Smooth muscle cell of the brain vasculature (primary cell): ENCODE measurements around the gene CHIC2.

Experiments used
- DNase-seq: peaks from one replicate; pipeline ENCODE4 v3.0.0-alpha.2; 2012; ENCODE audit warnings: low read depth, low spot score

CHIC2 gene

DNA sequence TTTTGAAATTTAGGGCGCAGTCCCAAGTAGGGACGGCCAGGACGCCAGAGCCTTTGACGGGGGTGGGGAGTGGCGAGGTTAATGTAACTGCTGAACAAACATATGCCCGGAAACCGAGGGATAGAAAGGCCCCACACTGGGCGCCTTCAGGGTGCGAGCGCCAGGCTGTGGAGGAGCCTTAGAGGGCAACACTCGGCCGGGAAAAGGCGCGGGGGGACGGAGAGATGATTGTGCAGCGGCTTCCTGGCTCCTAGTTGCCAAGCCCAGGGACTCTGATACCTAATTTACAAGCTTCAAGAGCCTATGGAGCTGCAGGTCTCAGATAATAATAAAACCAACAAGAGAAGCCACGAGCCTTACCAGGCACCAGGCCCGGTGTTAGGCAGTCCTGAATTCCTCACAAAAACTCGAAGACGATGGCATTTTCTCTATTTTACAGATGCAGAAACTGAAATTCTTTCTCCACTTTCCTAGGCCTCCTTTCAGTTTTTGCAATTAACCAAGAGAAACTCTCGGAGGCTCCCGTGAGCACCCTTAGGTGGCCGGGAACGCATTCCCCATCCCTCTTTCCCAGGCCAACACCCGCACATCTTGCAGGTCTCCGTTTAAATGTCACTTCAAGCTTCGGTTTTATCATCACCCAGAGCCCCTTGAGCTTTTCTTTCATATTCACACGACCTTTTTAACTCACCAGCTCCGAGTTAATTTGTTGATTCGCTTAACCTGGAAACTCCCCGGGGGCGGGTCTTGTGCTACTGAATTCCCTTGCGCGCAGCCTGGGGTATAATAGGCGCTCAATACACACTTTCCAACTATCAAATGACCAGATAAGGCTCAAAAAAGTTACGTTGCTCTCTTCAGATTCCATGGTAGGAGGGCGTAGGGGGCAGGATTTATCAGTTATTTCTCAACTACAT, 29.2 kb upstream of the CHIC2 start:
- no peak for DNase-seq

DNA sequence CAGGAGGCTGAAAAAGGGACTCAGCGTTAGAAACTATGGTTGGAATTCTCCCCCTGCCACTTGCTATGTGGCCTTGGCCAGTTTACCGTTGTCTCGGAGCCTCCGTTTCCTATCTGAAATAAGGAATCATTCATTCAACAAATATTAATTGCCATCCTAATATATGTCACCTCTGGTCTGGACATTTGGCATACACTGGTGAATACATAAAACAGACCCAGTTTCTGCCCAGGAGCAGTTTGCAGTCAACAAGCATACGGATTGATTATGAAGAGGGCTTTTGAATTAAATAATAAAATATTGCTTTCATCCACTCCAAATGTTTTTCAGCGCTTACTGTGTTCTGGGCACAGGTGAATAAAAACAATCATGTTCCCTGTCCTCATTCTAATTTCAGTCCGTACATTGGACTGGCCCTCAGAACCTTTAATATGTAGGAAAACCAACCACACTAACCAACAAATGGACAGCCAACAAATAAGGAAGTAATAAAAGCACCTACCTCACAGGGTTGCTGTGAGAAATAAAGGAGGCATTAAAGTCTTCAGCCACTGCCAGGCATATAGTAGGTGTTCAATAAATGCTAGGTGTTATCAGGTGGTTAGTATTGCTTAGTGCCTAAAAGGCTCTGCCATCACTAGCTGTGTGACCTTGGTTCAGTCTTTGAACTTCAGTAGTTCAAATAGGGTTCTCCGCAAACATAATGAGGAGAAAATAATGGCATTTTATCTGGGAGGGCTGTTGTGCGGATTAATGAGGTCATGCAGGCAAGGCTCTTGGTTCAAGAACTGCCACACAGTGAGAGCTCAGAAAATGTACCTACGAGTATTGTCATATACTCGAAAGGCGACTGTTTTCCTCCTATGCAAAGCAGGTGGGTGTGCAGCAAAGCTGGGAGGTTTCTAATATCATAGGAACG, 28.3 kb upstream of the CHIC2 start:
- DNase-seq = no peak

DNA sequence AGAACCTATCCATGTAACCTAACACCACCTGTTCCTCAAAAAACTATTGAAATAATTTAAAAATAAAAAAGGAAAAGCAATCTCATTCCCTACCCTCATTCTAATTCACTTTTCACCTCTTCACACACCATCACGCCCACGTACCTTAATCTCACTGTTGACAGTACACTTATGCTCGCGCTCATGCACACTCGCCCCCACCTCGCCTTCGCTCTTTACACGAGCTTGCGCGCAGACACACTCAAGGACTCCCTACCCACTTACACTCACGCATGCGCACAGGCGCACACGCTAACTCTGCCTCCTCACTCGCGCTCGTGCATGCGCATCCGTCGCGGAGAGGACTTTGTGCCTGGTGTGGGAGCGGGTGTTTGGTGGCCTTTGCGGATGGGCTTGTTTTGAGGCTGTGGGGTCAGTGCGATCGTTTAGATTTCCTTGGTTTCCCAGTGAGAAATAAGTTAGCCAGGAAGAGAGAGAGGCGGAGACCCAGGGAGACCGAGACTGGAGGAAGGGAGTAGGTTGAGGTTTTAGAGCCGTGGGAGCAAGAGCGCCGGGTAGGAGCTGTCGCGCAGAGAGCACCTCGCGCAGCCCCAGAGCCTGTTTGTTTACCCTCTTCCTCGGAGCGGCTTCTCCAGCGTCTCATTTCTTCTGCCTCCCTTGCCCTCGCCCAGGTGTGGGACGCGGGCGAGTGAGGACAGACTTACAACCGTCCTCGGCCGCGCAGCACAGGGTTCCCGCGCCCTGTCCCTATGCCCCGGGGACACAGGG, 27.4 kb upstream of the CHIC2 start:
- DNase-seq = no peak

DNA sequence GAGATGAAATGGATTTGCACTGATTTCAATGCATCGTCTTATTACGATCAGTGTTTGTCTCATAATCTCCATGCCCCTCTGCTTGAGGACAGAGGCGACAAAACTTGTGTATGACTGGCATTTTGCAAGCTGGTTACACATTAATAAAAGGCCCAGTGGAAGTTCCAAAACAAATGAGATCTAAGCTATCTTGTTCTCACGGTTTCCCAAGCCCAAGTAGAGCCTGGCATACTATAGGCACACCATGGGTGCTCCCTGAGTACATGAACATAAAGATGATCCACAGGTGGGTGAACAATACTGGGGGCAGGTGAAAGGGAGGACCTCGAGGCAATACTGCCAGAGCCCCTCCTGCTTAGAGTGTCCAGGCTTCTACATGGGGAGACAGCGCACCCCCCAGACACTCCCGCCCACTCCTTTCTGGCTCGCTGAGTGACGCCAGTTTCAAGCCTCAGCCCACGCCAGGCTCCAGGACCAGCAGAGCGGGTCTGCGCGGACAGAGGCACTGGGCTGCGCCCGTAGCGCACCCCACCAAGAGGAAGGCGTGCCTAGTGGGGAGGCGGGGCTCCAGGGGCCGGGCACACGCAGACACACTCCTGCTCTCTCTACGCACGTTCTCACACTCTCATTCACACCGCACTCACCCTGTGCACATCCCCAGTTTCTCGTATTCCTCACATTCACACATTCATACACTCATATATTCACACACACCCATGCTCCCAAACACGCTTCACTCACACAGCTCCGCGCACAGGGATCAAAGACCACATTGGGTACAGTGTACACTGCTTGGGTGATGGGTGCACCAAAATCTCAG, 26.6 kb upstream of the CHIC2 start:
- DNase-seq = no peak

DNA sequence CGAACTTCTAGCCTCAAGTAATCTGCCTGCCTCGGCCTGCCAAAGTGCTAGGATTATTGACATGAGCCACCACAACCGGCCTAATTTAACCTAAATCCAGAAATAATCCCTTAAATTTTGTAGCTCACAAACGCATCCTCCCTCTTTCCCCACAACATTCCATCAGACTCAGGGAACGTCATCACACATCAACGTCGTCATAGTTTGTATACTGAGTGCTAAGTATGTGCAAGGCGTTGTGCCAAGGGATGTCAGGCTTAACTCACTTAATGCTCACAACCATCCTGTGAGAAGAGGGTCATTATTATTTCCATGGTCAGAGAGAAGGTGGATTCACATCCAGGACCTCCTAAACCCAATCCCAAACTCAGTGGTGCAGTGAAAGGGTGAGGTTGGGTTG, 26.0 kb upstream of the CHIC2 start:
- no peak for DNase-seq

DNA sequence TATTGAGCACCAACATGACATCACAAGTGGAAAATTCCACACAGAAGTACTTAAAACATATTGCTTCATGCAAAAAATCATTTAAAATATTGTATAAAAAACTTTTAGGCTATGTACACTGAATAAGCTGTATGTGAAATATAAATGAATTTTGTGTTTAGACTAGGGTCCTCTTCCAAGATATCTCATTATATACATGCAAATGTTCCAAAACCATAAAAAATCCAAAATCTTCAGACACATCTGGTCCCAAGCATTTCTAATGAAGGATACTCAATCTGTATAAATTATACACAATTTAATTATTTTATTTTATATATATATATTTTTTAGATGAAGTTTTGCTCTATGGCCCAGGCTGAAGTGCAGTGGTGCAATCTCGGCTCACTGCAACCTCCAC, 25.5 kb upstream of the CHIC2 start:
- DNase-seq = no peak

DNA sequence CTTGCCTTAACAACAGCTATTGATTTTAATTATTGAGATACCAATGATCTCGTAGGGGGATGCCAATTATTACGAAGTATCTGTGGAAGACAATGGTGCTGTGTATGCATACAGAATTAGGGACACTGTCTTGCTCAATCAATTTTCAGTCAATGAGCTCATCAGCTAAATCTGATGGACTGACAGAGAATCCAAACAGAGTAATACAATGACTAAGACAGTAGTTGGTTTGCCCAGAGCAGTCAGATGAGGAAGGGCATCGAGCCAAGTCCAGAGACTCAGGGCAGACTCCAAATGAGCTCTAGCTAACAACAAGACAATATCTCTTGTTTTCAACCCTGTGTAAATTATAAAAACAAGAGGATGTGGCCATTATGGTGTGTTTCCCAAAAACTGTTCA, 20.9 kb upstream of the CHIC2 start:
- peak; percentile 55 for DNase-seq

DNA sequence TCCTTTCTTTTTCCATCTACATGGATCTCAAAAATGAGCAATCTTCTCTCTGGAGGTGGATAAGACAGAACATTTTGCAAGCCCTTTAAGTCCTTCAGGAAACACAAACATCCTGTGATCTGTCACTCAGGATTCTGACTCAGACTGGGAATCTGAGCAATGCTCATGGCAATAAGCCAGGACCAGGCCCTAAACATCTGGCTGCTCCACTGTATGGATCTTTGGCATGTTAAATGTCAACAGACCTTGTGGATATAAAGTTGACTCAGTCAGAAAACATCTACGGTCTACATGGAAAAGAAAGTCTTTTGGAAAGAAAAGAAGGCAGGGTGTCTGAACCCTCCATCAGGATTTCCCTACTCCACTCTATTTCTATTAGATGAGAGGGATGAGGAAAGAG, 17.8 kb upstream of the CHIC2 start:
- peak; percentile 97 for DNase-seq

DNA sequence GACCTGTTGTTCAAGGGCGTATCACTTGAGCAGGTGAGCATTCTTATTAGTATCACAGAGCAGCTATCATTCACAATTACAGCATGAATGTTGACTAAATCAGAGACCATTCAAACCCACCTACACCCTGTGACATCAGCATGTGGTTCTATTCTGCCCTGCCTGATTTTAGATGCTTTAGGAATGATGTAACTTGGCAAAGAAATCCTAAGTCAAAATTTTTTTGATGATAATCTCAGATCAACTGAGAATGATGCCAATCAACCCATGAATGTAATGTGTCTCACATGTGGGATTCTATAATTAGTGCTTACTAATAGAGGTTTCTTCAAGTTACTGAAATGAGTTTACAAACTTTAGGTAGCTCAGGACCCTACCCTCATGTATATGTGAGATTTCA, 13.4 kb upstream of the CHIC2 start:
- no peak for DNase-seq

DNA sequence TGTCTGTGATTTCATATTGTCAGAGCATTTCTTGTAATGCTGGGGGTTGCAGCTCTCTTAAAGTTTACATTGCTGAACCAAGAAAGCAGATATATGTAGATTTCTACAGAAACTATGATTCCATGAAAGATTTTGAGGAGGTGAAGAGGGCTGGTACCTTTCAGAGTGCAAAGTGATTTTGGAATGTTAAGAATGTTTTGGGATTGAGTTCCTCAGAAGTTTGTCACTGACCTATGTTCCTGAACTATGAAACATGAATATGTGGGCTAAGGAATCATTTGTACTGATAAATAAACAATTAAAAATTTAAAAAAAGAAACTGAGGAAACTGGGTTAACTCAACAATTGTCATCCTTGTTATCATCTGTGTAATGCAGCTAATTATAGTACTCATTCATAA, 12.3 kb upstream of the CHIC2 start:
- DNase-seq = no peak

DNA sequence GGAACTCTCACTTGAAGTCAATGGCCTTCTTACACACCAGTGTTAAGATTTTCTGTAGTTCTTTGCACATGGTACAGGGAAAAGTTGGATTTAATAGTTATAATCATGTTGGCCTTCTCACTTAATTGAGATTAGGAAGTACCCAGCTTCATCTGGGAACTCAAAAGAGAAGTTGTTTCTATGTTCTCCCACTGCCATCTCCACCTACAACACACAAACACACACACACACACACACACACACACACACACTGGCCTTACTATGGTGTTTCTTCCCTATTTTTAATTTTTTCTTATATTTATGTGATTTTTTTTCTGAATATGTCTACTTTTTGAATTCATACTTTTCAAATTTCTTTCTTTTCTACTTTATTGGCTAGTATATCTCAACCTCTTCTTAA, 10.0 kb upstream of the CHIC2 start:
- DNase-seq = no peak

DNA sequence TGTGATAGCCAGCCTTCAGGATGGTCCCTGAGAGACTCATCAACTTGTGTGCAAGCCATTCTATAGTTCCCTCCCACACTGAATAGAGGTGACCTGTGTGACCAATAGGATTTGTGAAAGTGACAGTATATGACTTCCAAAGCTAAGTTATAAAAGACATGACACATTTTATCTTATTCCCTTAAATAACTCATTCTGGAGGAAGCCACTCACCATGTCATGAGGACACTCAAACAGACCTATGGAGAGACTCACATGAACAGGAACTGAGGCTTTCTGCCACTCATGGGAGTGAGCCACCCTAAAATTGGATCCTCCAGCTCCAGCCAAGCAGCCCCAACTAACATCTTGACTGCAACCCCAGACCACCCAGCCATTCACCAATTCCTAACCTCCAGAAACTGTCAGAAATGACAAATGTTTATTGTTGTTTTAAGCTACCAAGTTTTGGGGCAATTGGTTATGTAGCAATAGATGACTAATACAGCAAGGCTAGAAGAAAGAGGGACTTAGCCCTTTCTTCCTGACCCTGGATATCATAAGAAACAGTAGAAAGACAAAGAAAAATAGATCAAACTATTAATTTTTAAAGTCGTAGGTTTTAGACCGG, 9.0 kb upstream of the CHIC2 start:
- no peak for DNase-seq

DNA sequence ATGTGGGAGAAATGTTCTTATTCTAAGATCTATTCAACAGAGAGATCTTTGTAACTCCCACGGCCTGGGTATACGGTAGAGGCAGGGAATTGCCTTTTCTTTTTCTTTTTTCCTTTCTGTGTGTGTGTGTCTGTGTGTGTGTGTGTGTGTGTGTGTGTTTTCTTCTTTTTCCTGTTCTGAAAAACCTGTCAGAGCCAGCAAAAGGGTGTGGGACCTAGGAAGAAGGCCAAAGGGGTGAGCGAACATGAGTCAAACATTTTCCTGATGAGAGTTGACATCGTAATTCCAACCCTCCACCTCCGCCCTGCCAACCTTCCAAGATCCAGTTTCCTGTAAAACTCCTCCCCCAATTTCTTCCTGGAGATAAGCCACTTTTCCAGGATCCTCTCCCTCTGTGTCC, 2.8 kb upstream of the CHIC2 start:
- DNase-seq = no peak

DNA sequence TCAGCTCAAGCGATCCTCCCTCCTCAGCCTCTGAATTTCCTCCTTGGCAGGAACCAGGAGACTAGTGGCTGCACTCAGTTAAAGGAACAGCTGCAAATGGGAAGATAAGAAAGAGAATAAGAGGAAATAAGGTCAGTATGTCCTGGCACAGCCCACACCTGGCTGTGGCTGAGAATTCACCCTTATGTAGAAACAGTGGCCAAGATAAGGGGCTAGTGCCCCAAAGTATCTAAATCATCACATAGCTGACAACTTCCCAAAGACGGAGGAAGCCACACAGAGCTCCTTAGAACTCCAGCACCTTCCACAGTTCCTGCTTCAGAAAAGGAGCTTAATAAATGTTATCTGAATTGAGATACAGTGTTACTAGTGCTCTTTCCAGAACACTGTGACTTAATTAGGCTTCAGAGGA, 2.3 kb upstream of the CHIC2 start:
- DNase-seq = no peak

DNA sequence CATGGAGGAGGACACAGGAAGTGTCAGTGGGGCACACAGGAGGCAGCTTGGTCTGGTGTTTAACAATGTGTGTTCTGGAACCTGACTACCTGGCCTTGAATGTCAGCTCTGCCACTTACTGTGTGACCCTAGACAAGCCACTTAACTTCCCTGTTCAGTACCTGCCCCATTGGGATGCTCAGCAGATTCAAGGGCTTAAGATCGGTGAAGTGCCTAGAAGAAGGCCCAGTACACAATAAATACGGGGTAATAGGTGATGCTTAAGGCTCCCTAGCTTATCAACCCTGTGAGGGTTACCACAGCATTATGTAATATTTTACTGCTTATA, 1.6 kb upstream of the CHIC2 start:
- DNase-seq = no peak

DNA sequence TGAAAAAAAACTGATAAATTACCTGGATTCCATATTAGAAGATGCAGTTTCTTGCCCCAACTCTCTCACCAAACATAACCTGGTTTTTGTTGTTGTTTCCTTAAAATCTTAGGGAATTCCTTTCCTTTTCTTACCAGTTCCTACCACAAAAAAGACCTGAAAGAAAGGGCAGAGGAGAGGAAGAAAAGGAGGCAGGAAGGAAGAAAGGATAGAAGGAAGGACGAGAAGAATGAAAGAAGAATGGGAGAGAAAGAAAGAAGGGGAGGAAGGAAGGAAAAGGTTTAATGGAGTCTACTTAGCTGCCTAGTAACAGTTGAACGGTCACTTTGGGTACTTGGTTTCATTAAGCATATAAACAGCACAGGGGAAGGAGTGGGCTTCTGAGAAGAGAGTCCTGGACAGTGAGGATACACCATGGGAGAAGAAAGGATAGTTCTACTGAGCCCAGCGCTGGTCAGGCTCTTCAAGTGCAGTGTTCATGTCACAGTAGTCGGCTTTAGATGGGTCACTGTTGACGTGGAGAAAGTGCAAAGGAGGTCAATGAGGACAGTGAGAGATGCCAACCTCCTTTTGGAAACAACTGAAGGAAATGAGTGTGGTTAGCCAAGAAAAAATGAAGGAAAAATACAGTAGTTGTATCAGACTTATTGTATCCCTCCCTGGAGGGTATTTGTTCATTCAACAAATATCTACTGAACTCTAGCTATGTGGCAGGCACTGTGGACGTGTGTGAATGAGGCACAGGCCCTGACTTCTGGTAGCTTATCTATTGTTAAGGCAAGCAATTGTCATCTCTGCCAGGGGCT, 1.1 kb upstream of the CHIC2 start:
- no peak for DNase-seq

DNA sequence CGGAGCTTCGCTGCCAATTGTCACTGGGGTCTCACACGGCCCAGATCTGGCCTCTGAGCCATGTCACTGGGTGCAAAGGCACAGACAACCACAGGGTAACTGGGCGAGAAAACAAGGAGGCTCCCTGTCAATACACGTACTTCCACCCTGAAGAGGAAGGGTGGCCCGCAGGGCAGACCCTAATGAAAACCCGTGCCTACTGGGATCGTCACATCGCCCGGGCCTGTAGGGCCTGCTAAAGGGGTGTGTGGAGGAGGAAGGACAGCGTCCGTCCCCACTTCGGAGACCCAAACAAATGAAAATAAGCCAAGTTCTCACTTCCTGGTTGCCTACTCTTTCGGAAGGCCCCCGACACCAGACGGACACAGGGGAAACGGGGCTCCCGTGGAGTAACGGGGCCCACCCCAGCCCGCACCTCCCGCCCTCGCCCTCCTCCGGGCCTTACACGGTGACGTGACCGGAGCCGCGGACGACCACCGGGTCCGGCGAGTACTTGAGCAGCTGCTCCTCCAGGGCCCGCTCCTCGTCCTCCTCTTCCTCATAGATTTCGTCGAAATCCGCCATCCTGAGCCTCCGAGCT, 578 bp downstream of the CHIC2 start:
- DNase-seq = no peak

DNA sequence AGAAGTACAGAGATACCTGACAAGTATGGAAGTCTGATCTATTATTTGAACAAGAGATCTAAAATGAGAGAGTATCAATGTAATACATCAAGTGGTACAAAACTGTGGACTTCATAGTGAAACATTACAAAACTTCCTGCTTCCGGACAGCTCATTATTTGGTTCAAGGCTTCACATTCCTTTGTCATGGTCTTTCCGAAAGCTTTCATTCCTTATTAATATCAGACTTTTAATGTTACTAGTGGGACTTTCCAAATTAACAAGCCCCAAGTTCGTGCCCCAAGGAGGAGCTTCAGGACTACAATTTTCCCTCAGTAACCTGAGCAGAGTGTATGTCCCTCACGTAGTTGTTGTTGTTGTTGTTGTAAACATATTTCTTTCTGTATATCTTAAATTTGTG, 1.2 kb downstream of the CHIC2 start:
- DNase-seq = no peak

DNA sequence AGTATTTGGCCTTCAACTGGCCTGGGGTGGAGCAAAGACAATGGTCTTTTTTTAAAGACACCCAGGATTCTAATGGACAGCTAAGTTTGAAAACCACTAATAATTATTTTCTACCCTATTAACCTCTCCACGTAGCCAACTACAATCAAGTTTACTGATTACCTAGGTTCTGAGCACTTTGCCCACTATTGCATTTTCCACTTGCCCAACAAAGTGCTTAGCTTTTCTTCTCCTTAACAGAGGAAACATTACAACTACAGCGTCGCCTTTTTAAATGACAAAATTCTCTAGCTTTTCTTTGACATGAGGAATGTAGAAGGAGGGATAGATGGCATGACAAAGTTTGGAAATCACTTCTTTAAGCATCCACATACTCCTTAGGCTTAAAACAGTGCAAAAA, 2.0 kb downstream of the CHIC2 start:
- DNase-seq = no peak

DNA sequence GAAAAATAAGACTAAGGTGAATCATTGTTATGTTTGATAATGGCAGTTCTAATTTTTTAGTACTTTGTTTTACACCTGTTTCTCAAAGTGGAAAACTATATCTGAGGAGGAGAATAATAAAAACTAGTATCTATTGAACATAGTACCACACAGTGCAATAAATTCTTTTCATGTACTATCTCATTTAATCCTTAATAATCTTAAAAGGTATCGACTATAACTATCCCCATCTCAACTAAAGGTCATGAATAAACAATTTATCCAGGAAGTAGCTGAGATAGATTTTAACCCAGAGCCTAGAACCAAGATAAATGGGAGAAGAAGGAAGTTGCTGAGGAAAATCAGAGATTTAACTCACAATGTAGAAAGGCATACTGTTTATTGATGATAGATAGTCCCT, 2.5 kb downstream of the CHIC2 start:
- DNase-seq = no peak
